HG03354 (cell line): ENCODE measurements around the gene HOMER3.
"Not testable (repeated sequence)": the region's sequence is repeated elsewhere in the genome, so short reads cannot be mapped to it uniquely, and the experiment has no call there.

ENCODE experiments used
- ATAC-seq: cut with Tn5 transposase; IDR thresholded peaks from one replicate; pipeline ENCODE4 v1.9.1; 2021; ENCODE audit warnings: mild to moderate bottlenecking; ENCODE audit not compliant: unreplicated experiment, poor library complexity, severe bottlenecking

Gene HOMER3

DNA sequence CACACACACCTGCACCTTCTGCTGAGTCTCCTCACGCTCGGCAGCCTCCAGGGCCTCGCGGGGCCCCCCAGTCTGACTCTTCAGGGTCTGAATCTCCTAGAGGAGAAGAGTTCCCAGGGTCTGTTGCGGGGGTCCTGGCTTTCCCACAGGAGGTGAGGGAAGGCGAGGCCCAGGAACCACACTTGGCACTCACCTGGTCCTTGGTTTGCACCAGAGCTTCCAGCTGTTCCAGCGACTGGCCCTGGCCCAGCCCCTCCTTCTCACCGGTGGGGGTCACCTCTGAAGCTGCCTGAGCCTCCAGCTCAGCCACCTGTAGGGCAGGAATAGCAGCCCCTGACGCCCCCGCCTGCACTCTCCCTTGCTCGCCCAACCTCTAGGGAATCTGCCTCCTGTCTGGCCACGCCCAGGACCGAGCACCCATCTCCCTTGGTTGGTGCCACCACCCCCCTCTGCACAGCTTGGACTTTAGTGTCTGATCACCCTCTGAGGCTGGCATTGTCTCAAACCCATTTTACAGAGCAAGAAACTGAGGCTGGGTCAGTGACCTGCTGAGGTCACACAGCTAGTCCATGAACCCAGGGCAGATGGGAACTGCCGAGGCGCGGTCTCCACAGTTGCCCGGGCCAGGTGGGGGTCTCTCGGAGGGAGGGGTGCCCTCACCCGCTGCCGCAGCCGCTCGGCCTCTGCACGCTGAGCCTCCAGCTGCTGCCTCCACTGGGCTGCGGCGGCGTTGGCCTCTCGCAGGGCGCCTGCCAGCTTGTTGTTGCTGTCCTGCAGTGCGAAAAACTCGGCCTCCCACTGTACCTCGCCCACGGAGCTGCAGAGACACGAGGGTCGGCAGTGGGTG is 9.5 kb downstream of the HOMER3 start:
- ATAC-seq, result no peak

DNA sequence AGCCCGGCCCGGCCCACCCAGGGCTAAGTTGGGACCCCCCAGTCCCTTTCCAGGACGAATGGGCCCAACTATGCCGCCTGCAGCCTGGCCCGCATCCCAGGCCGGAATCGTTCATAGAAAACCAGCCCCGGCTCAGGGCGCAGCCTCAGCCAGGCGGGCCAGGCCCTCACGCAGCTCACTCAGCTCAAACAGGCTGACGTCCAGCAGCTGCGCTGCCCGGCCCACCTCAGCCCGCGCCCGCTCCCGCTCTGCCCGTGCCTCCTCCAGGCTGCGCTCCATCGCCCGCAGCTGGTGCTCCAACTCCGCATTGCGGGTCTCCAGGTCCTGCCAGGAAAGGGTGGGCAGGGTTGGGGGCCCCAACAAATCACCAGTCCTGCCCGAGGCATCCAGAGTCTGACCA is 11.7 kb downstream of the HOMER3 start:
- no peak for ATAC-seq

DNA sequence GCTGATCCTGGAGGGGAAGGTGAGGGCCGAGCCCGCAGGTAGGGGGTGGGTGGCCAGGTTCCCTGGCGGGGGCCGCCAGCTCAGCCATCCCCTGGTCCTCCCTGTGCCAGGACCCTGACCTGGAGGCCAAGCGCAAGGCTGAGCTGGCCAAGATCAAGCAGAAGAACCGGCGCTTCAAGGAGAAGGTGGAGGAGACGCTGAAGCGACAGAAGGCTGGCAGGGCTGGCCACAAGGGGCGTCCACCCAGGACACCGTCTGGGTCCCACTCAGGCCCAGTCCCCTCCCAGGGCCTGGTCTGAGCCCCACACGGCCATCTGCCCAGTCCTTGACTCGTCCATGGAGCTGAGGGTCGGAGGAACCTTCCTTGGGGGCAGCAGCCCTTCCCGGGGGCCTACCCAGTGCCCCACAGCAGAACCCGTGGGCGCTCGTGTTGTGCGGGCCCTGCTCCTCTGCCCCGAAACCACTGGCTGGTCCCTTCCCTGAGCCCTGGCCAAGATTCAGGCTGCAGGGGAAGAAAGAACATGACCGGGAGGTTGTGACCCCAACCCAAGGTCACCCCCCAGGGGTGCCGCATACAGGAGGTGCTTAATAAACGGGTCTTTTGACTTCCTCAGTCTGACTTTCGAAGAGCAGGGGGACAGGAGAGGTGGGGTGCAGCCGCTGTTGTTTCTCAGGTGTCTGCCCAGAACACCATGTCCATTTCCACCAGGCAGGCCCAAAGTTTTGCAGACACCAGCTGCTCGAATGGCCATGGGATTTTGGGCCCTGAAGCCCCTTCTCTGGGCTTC is 12.8 kb downstream of the HOMER3 start:
- ATAC-seq, result no peak

DNA sequence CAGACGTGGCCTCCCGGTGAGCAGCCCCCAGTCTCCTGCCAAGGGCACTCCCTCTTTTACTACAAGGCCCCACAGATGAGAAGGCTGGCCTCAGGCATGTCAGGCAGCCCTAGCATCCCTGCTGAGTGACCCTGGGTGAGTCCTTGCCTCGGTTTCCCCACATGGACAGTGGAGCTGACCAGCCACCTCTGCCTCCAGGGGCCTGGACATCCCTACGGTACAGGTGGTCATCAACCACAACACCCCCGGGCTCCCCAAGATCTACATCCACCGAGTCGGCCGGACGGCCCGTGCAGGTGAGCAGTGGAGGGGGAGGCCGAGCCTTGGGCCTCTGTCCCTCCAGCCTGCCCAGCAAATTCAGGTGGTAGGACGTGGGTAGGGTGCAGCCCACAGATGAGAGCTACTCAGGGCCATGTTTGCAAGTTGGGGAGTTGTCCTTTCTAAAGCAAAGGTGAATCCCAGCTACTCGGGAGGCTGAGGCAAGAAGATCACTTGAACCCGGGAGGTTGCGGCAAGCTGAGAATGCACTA is 16.3 kb downstream of the HOMER3 start:
- ATAC-seq, result no peak

DNA sequence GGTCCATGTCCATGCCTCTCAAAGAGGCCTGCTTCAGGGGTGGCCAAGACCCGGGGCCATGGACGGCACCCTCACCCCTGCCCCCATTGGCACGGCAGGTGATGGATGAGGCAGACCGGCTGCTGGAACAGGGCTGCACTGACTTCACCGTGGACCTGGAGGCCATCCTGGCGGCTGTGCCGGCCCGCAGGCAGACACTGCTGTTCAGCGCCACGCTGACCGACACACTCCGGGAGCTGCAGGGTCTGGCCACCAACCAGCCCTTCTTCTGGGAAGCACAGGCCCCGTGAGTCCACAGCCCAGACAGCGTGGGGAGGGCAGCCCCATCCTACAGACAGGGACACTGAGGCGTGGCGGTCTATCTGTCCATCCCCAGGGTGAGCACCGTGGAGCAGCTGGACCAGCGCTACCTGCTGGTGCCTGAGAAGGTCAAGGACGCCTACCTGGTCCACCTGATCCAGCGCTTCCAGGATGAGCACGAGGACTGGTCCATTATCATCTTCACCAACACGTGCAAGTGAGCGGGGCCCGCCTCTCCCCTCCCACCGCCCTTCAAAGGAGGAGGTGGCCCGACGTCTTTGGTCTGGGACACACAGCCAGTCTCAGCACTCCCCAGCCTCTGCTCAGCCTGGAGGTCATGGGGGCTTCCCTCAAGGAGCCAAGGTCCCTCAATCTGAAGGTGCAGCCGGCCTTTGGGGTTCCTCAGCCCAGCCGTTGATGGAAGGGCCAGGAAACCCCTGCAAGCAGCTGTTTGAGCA is 18.6 kb downstream of the HOMER3 start:
- ATAC-seq, result no peak

DNA sequence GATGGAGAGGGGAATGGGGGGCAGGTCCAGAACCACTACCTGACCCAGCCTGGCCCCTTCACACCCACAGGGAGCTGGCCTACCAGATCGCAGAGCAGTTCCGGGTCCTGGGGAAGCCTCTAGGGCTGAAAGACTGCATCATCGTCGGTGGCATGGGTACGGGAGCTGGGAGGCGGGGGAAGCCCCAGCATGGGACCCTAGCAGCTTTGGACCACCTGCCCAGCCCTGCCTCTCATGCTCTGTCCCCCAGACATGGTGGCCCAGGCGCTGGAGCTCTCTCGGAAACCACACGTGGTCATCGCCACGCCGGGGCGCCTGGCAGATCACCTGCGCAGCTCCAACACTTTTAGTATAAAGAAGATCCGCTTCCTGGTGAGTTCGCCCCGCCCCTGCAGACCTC is 19.4 kb downstream of the HOMER3 start:
- ATAC-seq, result no peak

DNA sequence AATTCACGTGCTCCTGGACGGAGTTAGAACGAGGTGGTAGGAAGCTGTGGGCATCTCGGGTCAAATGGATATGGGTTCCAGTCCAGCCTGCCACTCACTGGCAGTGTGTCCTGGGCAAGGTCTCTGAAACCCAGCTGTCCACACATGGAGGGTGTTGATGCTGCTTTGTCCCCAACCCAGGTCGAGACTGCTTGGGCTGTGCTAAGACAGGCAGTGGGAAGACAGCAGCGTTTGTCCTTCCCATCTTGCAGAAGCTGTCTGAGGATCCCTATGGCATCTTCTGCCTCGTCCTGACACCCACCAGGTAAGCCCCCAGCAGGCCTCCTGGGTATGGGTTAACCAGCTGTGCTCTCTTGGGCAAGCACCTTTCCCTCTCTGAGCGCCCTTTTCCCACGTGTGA is 20.6 kb downstream of the HOMER3 start:
- no peak for ATAC-seq

DNA sequence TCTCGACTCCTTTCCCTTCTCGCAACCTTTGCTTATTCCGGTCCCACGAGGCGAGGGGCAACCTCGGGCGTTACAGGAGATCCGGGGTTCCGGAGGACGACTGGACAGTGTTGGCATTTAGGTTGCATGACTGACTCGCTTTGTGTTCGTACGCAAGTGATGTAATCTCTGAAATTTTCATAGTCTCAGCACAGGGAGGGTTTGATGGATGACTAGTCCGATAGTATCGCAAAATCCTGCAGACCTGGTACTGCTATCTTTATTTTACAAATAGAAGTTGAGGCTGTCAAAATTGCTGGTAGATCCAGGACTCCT is 21.2 kb downstream of the HOMER3 start:
- ATAC-seq, result peak; percentile 24

DNA sequence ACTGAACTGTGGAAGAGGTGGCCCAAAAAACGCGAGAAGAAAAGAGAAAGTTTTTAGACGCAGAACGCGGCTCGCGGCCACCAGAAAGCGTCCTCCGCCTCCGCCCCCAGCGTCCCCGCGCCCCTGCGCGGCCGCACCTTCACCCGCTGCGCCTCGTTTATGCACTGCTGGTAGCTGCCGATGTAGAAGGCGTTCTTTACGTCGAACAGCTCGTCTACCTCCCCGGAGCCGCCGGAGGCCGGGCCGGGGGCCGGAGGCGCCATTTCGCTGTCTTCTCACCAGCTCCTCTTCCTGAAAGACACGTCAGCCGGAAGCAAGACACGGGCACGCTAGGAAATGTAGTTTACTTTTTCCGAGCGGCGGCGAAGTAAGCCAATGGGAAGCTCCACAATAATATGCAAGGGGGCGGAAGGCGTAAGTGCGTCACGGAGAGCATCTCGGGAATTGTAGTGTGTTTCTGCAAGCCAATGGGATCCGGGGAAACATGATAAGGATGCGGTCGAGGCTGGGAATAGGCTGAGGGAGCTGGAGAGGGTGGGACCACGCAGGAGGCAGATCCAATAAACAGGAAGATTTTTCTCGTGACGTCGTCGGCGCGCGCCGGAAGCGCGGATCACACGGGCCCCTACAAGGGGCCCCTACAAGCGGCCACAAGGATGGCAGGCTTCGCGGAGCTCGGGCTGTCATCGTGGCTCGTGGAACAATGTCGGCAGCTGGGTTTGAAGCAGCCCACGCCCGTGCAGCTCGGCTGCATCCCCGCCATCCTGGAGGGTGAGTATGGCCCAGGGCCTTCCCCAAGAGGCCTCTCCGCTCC is 21.7 kb downstream of the HOMER3 start, which contains the start of the genes COPE and DDX49:
TSS of gene COPE (minus strand) at position 302 of the 814 bp plus-strand sequence. CDS start at position 263, 39 bp downstream.
TSS of gene DDX49 (plus strand) at position 630 of the 814 bp plus-strand sequence. CDS start at position 657, 27 bp downstream.
- ATAC-seq, result peak; percentile 92

DNA sequence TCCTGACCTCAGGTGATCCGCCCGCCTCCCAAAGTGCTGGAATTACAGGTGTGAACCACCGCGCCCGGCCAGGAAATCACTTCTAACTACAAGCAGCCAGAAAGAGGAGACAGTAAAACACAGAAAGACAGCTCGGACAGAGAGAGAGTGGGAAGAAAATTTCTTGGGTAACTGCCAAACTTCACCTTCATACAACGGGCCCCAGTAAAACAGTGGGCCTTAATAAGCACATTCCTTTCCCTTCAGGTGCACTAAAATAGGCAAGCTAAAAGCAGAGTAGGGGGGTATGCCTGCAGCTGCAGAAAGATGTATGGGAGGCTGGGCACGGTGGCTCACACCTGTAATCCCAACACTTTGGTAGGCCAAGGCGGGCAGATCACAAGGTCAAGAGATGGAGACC is 23.4 kb downstream of the HOMER3 start:
- ATAC-seq, result not testable (repeated sequence)

DNA sequence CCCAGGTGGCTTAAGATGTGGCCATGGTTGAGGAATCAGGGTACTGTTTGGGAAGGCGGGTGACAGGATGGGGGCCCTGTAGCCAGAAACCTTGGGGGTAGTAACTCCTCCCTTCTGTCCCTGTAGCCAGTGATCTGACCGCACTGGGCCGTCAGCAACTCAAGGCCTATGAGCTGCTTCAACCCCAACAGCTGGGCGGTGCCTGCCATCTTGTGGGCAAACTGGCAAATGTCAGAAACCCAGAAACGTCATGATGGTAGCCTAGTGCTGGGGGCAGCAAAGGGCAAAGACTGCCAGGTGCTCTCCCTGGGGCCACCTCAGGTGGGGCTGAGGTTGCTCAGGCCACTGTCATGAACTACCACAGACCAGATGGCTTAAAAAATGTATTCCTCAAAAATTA is 25.4 kb downstream of the HOMER3 start:
- no peak for ATAC-seq

DNA sequence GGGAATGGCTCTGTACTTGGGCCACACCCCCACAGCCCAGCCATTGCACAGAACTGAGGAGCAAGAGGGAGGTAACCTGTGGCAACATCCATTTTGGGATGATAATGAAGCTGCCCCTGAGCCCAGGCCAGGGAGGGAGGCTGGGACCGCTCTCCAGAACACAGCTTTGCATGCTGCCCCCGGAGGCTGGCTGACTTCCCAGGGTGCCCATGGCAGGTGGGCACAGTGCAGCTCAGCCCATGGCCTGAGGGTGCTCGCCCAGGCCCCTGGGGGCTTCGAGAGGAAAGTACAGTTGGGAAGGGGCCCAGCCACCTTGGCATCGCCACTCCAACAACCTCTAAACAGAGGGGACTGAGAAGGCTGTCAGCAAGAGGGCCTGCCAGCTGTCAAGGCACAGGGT is 27.6 kb downstream of the HOMER3 start:
- no peak for ATAC-seq

DNA sequence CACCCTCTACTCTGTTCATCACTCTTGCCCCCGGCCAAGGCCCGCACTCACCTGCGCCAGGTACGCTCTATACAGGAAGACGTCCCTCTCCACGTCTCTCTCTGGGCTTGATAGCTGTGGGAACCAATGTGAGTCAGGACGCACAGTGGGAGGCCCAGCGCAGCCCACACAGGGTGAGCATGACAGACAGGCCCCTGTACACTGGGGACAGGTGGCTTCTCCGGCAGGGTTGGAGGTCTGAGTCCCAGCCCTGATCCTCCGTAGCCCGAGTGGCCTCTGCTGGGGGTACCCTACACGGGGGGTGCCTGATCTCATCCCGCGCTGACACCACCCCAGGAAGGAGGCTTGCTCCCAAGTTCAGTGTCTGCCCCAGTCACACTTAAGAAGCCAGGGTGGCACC is 28.1 kb downstream of the HOMER3 start:
- no peak for ATAC-seq

DNA sequence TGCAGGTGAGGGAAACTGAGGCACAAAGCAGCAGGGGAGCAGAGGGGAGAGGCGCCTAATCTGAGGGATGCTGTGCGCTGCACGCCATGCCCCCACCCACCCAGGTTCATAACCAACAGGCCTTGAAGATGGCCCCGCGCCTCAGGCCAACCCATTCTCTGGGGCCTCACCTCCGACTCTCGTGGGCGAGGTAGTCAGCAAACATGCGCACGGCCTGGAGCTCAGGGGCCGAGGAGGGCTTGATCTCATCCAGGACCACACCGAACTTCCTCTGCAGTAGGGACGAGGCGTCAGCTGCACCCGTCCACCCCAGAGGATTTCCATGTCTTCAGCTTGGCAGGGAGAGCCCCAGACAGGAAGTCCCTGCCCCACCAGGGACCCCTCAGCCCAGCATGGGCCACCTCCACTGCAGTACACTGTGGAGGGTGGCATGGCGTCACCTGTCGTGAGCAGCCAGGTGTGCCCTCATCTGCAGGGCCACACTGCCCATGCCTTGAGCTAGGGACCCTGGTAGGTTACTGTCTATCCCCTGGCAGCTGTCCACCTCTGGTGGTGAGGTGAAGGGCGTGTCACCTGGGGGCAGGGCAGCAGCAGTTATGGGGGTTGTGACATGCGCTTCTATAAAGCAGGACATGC is 30.1 kb downstream of the HOMER3 start:
- no peak for ATAC-seq

DNA sequence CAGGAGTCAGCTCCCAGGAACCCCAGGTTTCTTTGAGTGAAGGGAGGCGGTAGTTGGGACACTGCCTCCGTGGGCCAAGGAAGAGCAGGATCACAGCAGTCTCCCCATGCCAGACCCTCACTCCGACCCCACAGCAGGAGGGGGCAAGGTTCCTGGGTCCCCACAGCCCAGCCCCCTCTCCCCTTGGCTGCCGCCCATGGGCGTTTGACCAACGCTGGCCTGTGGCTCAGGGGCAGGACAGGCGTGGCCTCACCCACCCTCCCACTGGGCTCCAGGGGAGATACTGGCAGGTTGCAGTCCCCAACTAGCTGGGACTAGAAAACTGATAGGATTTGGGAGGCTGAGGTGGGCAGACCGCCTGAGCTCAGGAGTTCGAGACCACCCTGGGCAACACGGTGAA is 31.0 kb downstream of the HOMER3 start:
- no peak for ATAC-seq

DNA sequence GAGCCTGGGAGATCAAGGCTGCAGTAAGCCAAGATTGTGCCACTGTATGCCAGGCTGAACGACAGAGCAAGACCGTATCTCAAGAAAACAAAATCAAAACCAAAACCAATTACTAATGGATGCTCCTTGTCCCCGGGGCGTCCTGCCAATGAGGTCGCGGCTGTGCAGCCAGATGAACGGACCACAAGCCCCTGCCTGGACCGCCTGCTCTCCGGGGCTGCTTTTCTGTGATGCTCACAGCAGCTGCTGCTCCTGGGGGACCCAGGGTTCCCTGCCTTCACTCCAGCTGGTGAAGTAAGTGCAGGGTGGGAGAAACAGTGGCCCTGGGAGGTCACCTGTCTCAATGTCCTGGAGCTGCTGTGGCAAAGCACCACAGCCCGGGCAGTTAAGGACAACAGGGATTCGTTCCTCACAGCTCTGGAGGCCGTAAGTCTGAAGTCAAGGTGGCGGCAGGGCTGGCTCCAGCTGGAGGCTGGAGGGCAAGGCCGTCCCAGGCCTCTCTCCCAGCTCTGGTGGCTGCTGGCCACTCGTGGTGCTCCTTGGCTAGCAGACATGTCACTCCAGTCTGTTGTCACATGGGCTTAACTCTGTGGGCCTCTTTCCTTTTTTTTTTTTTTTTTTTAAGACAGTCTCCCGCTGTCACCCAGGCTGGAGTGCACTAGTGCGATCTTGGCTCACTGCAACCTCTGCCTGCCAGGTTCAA is 31.9 kb downstream of the HOMER3 start:
- no peak for ATAC-seq

DNA sequence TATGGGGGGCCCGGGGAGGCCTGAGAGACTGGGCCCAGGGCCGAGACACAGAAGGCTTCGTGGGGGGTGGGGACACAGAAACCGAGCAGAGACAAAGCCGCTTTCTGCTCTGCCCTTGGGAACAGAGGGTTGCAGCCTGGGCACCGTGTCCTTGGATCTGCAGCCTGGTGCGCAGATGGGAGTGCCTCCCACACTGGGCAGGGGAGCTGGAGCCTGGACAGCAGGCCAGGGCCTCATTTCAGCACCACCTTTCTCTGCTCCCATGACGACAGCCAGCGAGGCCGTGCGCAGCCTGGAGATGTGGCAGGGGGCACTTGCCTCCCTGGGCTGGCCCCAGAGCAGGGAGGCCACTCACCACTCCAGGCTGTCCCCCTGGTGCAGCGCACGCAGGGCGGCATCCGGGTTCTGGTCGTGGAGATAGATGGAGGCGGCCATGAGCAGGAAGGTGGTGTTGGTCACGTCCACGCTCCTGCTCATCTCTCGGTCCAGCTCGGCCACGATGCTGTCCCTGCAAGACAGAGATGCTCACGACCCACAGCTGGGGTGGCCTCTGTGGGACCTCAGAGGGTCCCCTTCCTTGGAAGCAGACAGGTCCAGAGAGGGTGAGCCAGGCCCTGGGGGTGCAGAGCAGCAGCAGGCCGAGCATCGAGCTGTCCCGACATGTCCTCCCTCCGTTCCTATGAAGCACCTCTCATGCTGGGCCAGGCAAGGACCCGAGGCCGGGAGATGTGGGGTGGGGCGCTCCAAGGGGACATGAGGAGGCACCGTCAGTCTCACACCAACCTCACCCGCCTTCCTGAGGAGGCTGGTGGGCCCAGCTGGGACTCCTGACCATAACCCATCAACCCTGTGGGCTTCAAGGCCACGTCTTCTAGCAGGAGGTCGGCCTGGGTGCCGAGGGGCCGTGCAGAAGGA is 34.2 kb downstream of the HOMER3 start:
- ATAC-seq, result no peak
